Right lobe of liver (tissue), 6 donors: ENCODE data around the gene SRRM5. TPM values are rescaled to one million over a fixed set of nuclear protein-coding genes. Genes with fewer than 3 reads are reported as not detected.

Experiments used
- ATAC-seq, 4 donors: fragments of 200-7000 bp; cut with Tn5 transposase; one replicate each; pipeline ENCODE4 v1.9.1; 2020; ENCODE audit warnings: mild to moderate bottlenecking in 4 of 4, moderate library complexity in 4 of 4
- DNase-seq, 3 donors: peaks; one replicate each; pipeline ENCODE4 v3.0.0-alpha.2; 2020
- H3K27ac ChIP-seq, 3 donors: fragments of 200-600 bp; one replicate each; pipeline ENCODE4 v1.8.0; 2022
- H3K27me3 ChIP-seq, 2 donors: fragments of 200-600 bp; one replicate each; pipeline ENCODE4 v1.8.0; 2022
- H3K36me3 ChIP-seq, 4 donors: fragments of 200-600 bp; sonication (generic) in 1 of 4; one replicate each; pipeline versions ENCODE4 v1.5.1 to v1.8.0; 2017 to 2022; ENCODE audit warnings: control low read depth in 1 of 4
- H3K4me1 ChIP-seq, 4 donors: fragments of 200-600 bp; sonication (generic) in 1 of 4; one replicate each; pipeline versions ENCODE4 v1.5.1 to v1.8.0; 2017 to 2022; ENCODE audit warnings: control low read depth in 1 of 4
- H3K4me3 ChIP-seq, 3 donors: fragments of 200-600 bp; one replicate each; pipeline ENCODE4 v1.8.0; 2022
- H3K9me3 ChIP-seq, 4 donors: fragments of 200-600 bp; sonication (generic) in 1 of 4; one replicate each; pipeline versions ENCODE4 v1.5.1 to v1.8.0; 2017 to 2022; ENCODE audit warnings: control low read depth in 1 of 4
- CTCF ChIP-seq, 4 donors: fragments of 200-600 bp in 3 of 4; fragments of 450-650 bp in 1 of 4; IDR thresholded peaks; one replicate each; pipeline versions ENCODE4 v1.5.1 to v1.8.0; 2016 to 2022; ENCODE audit warnings: antibody characterized with exemption in 4 of 4, mild to moderate bottlenecking in 2 of 4
- POLR2A ChIP-seq: fragments of 450-650 bp; IDR thresholded peaks from one replicate; pipeline ENCODE4 v1.6.1; 2017; ENCODE audit warnings: antibody characterized with exemption, mild to moderate bottlenecking
- WGBS: methylation state at CpG from one replicate; pipeline ENCODE4 v1.1.6; 2018; ENCODE audit warnings: low coverage, low lambda C conversion rate; ENCODE audit not compliant: insufficient coverage; ENCODE audit errors: missing lambda C conversion rate; 5-methylcytosine and 5-hydroxymethylcytosine counted together
- intact Hi-C, 2 donors: fragments of 100-400 bp; cut with DNase I; formaldehyde crosslinking; loops; one replicate each; pipeline versions ENCODE4 v1.11.2 to v1.14.1; 2022
- total RNA-seq, 6 experiments: library from RNA; depleted of rRNA in 2 of 6; stranded (reverse); fragments of >200 nt in 2 of 6; fragmentation: NEBNext Ultra II Directional in 3 of 6; extraction: Animal tissue kit (Norgen Biotek cat#: 25700) in 3 of 6; gene quantifications; one replicate each; pipeline versions ENCODE4 v1.1.0 to v1.2.4, GENCODE V29; 2016 to 2023
- donor health status: DM: no; HTN: yes; CAD: no.
- donor health status: DM: no; HTN: no; CAD: no.
- donor health status: DM: no; HTN: no; CAD: no.
- donor health status: DM: no; HTN: yes; CAD: no.
- donor health status: DM: no; HTN: yes; CAD: no.

Gene SRRM5
- total RNA-seq, 6 experiments from 2014 or later, result 0.09 to 0.37 (median 0.18) TPM; not detected in 1

GRCh38 chr19:43594081-43594697, 17.7 kb upstream of the SRRM5 start:
- H3K4me3 ChIP-seq, result peak overlapping the region; percentile 57 to 66 (median 61)
- H3K9me3 ChIP-seq, result no peaks in the 10 kb centered on the region
- intact Hi-C loops, result no loop called here
- peak overlapping the region in 2 of 3 donors; percentile 70 to 96 for H3K27ac ChIP-seq
- ATAC-seq, result no peak
- H3K36me3 ChIP-seq, result peaks cover 0 to 14% (median 3%) of the 10 kb centered on the region in 4 donors
- H3K4me1 ChIP-seq, result peaks cover 0 to 31% (median 10%) of the 10 kb centered on the region in 4 donors
- TF ChIP-seq POLR2A, result no peak
- no peak for TF ChIP-seq CTCF (IDR thresholded peaks at IDR 0.05)
- WGBS, result 83% methylated on average over 8 of the region's 10 CpGs
- H3K27me3 ChIP-seq, result no peaks in the 10 kb centered on the region
- DNase-seq, result no peak

- ATAC-seq (peak; percentile 6 to 33 (median 20)), DNase-seq (peak; percentile 59 to 73 (median 72))
- H3K36me3 ChIP-seq, result peaks cover 0 to 18% (median 3%) of the 10 kb centered on the region in 4 donors
- intact Hi-C loops, result no loop called here
- H3K9me3 ChIP-seq, result no peaks in the 10 kb centered on the region
- TF ChIP-seq CTCF (IDR thresholded peaks at IDR 0.05) (peak; percentile 56 to 72 (median 64)), POLR2A (peak; percentile 26)
- peak overlapping the region; percentile 57 to 66 (median 61) for H3K4me3 ChIP-seq
- peak overlapping the region; percentile 70 to 96 (median 92) for H3K27ac ChIP-seq
- H3K4me1 ChIP-seq, result peaks cover 0 to 31% (median 10%) of the 10 kb centered on the region in 4 donors
- H3K27me3 ChIP-seq, result no peaks in the 10 kb centered on the region
- WGBS, result 0% methylated on average over 12 of the region's 64 CpGs
Observed at GRCh38 chr19:43594710-43595604, 16.9 kb upstream of the SRRM5 start.

GRCh38 chr19:43595605-43595998, 16.3 kb upstream of the SRRM5 start:
- peak overlapping the region; percentile 70 to 96 (median 92) for H3K27ac ChIP-seq
- peak; percentile 6 to 17 (median 12) for ATAC-seq
- intact Hi-C loops, result no loop called here

More at GRCh38 chr19:43595605-43595998, 16.3 kb upstream of the SRRM5 start:
- TF ChIP-seq CTCF (IDR thresholded peaks at IDR 0.05) (no peak), POLR2A (no peak)
- Histone ChIP-seq H3K4me1 (peaks cover 0 to 31% (median 10%) of the 10 kb centered on the region in 4 donors), H3K27me3 (no peaks in the 10 kb centered on the region), H3K9me3 (no peaks in the 10 kb centered on the region), H3K36me3 (peaks cover 0 to 20% (median 3%) of the 10 kb centered on the region in 4 donors), H3K4me3 (peak overlapping the region; percentile 57 to 66 (median 61))
- WGBS, result 0% methylated on average over 14 of the region's 18 CpGs
- DNase-seq, result no peak
